ENCODE results near the gene LONP1.

DNA sequence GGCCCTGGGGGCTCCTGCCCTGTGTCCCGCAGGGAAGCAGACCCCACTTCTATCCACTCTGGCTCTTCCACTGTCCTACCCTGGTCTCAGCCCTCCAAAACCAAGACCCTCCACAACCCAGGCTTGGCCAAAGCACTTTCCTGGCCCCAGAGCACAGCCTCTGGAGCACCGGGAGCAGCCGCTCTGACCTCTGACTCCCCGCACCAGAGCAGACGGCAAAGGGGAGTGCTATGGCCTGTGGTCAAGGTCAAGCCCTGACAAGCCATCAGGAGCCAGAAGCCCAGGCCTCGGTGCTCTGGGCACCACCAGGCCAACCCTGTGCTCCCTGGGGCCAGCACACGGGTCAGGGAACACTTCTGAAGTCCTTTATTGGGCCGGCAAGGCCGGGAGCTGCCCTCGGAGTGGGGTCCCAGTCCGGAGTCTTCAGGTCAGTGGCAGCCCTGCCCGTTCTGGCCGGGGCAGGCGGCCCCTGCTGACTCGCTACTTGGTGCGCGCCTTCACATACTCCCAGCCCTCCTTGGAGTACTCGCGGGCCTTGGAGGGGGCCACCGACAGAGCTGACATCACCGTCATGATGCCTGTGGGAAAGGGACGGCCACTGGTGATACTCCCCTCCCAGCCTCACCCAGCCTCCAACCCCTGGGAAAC lies 41.8 kb downstream of the LONP1 start:
- no peak for TF ChIP-seq POLR2A (IDR thresholded peaks at IDR 0.05)
- TF ChIP-seq, protein P1, sequence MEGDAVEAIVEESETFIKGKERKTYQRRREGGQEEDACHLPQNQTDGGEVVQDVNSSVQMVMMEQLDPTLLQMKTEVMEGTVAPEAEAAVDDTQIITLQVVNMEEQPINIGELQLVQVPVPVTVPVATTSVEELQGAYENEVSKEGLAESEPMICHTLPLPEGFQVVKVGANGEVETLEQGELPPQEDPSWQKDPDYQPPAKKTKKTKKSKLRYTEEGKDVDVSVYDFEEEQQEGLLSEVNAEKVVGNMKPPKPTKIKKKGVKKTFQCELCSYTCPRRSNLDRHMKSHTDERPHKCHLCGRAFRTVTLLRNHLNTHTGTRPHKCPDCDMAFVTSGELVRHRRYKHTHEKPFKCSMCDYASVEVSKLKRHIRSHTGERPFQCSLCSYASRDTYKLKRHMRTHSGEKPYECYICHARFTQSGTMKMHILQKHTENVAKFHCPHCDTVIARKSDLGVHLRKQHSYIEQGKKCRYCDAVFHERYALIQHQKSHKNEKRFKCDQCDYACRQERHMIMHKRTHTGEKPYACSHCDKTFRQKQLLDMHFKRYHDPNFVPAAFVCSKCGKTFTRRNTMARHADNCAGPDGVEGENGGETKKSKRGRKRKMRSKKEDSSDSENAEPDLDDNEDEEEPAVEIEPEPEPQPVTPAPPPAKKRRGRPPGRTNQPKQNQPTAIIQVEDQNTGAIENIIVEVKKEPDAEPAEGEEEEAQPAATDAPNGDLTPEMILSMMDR (IDR thresholded peaks at IDR 0.05): no peak

Measured in Peyer's patch (tissue), 4 donors.